NCI-H1092 (cell line): ENCODE data around the gene CFH.
"Not testable (repeated sequence)": the region's sequence is repeated elsewhere in the genome, so short reads cannot be mapped to it uniquely, and the experiment has no call there.

Source experiments
- DNase-seq: peaks from one replicate; lab custom pipeline; 2025; lab: John Stamatoyannopoulos, UW

CFH gene

DNA sequence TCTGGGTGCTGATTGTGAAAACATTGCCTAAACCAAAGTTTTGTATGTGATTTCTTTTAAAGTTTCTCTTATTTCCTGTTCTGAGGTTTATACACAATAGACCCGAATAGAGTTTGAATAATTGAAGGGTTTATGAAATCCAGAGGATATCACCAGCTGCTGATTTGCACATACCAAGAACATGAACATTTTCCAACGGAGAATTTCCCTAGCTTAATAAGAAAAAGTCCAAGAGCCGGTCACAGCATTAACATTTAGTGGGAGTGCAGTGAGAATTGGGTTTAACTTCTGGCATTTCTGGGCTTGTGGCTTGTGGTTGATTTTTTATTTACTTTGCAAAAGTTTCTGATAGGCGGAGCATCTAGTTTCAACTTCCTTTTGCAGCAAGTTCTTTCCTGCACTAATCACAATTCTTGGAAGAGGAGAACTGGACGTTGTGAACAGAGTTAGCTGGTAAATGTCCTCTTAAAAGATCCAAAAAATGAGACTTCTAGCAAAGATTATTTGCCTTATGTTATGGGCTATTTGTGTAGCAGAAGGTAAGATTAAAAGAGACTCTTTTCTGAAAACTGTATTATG, at the start of gene CFH:
TSS of gene CFH (plus strand) at position 407 of the 579 bp plus-strand sequence. CDS start at position 482, 75 bp downstream.
- DNase-seq: no peak

DNA sequence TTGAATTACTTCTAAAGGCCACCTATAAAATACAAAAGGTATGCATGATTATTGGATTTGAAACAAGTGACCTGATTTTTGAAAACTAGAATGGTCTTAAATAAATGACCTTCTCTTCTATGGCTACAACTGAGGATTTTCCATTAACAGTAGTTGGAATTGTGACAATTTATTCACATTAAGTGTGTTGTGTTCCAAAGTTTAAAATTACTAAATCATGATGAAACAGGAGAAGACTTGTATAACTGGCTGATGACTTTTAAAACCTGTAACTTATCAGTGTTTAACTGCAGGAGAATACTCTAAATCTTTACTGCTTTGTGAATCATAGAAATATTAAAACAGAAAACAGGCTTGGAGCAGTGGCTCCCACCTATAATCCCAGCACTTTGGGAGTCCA, 48.2 kb upstream of the CFH start:
- DNase-seq: no peak

DNA sequence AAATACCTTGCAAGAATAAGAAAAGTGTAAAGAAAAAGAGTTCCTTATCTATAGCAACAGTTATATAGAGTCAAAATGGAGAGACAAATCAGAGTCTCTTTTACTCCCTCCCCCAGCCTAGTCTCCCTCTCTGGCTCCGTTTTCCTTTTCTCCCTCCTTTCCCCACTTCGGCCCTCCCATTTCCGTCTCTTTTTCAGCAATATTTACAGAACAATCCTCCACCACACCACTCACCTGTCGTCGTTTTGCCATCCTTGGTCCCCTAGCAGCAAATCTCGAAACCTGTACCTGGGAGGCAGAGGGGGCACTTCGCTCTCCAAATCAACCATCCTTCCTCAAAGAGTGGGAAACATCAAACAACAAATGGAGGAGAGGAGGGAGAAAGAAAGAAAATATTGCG, 43.9 kb upstream of the CFH start:
- no peak for DNase-seq

DNA sequence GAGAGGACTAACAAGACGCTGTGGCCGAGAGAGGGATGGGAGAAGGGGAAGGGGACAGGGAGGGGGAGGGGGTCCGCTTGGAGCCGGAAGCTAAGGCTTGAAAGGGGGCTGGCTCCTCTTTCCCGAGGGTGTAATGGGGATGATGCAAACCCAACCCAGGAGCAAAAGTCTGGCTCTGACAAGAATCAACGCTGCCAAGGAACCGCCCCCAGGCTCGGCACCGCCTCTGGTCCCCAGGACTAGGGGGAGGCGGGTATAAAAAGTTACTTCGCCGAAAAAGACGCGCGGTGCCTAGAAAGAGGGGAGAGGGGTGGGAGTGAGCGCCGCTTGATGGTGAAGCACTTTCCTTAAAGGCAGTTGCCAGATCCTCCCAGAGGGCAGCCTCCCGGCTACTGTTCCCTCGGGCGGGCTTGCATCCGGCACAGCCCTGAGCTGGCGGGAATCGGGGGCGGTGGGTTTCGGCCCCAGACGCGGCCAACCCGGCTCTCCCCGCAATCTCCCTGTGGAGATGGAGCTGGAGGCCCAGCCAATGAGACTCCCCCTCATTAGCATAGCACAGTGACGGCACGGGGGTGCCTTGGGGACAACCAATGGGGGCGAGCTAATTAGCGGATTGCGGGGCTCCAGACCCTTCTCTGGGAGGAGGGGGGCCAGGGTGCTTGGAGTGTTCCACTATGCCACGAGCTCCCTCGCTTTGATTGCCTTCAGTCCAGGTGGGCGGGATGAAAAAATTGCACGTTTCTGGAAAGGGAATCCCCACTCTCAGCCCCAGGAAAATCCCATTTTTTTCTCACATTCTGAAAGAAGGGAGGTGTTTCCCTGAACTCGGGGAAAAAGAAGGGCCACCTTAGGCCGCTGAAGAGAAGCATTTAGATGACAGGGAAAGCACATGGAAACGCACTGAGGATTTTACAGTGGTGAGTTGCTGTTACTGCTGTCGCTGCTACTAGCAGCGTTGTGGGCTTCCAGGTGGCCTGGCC, 43.2 kb upstream of the CFH start, which contains the start of gene KCNT2:
TSS of gene KCNT2 (minus strand) at position 51 of the 980 bp plus-strand sequence. CDS start 131 bp downstream, outside the sequence.
- DNase-seq: peak; percentile 98

DNA sequence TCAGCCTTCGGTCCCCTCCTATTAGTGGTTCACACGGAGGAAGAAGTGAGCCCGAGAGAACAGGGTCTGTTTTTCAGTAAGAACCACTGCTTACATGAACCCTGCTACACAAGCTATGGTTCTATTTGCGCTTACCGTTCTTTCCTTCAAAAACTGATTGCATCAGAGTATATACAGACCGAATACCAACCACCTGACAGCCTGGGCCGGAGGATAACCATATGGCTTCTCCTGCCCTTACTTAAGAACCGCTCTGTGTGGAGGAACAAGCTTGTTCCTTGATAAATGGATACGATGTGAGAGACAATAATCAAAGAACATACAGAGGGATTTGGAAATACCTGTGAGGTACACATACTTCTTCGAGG, 42.5 kb upstream of the CFH start:
- no peak for DNase-seq

DNA sequence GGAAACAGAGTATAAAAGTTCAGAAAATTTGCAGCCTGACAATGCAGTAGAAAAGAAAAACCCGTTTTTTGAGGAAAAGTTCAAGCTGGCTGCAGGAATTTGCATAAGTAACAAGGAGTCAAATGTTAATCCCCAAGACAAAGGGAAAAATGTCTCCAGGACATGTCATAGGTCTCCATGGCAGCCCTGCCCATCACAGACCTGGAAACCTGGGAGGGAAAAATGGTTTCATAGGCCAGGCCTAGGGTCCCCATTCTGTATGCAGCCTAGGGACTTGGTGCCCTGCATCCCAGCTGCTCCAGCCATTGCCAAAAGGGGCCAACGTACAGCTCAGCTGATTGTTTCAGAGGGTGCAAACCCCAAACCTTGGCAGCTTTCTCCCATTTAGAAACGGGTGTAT, 40.0 kb upstream of the CFH start:
- no peak for DNase-seq

DNA sequence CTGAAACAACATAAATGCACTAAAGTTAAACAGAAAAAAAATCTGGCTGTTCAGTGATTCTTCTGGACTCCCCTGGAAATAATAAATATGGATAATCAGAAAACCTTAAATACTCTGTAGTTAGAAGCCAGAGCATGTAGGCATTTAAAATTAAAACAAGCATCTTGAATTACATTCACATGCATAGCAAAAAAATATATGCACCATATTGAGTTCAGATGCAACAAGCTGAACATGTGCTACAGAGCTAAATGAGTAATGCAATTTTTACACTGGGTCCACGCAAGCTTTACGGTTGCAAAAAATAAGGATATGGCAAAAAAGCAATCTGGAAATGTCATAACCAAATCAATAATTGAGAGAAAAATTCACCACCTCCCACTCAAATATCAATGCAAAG, 32.1 kb upstream of the CFH start:
- DNase-seq: no peak

DNA sequence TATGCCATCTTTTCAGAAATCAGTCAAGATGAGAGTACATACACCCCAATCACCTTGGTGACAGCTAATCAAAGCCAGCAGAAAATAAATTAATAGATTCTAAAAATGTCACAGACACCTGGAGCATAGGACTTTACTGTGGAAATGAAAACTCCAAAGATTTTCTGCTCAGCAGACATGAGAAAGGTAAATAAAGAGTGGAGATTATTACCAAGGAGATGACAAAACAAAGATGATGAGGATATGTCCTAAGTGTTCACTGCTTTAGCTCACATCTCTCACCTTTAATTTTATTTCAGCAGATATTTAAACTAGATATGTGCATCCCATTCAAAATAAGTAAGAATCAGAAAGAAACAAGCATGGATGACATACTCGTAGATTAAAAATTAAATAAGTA, 28.8 kb upstream of the CFH start:
- DNase-seq: no peak

DNA sequence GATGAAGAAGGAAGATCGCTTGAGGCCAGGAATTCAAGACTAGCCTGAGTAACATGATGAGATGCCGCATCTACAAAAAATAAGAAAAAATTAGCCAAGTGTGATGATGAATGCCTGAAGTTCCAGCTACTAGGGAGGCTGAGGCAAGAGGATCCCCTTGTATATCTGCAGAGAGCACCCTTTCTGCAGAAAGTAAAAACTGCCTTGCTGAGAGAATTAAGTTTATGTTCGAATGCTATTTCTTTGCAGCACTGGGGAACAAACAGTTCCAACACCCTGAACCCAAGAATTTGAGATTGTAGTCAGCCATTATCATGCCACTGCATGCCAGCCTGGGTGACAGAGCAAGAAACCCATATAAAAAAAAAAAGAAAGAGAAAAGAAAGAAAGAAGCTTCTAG, 23.0 kb upstream of the CFH start:
- DNase-seq: no peak

DNA sequence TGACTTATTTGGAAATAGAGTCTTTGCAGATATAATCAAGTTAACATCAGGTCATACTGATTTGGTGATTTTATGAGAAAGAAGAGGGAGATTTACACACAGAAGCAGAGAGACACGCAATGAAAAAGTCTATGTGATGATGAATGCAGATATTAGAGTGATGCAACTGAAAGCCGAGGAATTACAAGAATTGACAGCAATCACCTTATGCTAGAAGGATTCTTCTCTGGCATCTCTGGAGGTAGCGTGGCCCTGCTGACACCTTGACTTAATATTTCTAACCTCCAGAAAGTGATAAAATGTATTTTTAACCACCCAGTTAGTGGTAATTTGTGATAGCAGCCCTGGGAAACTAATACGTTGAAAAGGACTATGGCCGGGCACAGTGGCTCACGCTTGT, 14.2 kb upstream of the CFH start:
- DNase-seq: no peak

DNA sequence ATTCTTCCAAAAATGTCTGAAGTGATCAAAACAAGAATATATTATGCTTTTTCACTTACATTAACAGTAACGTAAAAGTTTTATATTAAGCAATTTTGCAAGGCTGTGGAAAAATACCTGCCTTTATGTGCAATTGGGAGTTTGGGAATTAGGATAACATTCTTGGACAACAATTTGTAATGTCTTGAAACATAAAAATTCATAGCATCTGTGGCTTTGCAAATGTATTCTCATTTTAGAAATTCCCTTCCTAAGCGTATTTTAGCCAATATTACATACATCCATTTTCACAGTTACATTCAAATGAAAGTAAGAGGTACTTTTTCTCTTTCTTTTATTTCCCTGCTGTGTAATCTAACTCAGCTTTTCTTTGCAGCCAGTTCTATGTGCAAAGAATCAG, 13.4 kb upstream of the CFH start:
- no peak for DNase-seq

DNA sequence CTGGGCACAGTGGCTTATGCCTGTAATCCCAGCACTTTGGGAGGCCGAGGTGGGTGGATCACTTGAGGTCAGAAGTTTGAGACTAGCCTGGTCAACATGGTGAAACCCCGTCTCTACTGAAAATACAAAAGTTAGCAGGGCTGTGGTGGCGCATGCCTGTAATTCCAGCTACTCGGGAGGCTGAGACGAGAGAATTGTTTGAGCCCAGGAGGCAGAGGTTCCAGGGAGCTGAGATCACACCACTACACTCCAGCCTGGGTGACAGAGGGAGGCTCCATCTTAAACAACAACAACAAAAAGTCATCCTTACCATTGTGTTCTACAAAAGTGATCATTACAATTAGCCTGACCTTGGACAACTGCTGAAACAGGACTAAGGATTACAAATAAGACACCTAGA, 12.6 kb upstream of the CFH start:
- DNase-seq: not testable (repeated sequence)

DNA sequence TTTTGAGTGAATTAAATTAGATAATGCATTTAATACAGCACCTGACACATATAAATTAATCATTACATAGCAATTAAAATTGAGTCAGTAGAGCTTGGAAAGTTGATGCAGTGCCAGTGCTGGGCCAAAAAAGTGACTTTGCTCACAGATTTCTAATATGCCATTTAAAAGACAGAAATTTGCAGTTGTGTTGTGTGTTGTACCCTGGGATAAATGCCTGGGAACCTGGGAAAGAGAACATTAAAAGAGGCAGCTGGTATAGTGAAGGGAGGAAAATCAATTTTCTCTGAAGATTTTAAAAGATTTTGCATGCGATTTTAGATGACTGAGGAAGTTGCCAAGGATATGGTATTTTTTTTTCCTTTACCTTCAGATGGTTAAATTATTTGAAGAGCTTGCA, 10.9 kb upstream of the CFH start:
- DNase-seq: no peak

DNA sequence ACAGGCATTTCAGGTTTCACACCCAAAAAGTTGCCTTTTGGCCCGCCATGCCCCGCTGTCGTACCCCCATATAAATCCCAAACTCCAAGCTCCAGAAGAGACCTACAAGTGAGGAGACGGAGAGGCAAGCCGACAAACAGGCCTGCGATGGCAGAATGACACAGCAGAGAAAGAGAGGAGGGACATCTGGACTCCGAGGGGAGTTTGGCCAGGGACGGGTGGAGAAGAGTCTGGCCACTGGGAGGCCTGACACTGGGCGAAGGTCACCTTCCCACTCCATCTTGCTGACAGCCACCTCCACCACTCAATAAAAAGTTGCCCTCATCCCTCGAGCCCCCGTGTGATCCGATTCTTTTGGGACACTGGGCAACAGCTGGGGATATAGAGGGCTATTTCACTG, 1.9 kb upstream of the CFH start:
- DNase-seq: no peak

DNA sequence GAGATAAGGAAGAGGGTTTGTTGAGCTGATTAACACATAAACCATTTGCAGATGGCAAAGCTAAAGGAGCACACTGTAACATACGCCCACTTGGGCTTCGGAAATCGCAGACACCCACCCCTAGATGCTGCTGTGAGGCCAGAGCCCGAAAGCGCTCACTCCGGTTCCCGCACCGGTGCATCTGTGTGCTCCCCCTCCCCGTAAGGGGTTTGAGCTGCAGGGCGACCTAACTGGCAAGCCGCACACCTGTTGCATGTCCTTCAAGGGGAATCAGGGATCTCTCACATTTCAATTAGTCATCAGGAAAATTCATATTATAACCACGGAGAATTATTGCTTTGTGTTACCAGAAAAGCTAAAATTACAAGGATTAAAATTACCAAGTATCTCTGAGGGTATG, 1.4 kb upstream of the CFH start:
- no peak for DNase-seq

DNA sequence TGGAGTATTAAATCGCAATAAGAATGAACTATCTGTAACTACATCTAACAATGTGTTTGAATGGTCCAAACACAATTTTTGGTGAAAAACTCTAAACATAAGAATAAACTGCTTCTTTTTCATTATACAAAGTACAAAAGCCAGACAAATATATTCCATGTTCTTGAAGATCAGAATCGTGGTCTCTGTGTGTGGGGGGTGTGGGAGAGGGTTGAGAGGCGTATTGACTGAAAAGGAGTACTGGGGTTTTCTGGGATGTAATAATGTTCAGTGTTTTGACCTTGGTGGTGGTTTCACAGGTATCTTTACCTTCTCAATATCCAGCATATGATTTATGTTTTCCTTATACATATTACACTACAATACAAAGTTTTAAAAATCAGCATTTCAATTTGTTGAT, 764 bp upstream of the CFH start:
- no peak for DNase-seq

DNA sequence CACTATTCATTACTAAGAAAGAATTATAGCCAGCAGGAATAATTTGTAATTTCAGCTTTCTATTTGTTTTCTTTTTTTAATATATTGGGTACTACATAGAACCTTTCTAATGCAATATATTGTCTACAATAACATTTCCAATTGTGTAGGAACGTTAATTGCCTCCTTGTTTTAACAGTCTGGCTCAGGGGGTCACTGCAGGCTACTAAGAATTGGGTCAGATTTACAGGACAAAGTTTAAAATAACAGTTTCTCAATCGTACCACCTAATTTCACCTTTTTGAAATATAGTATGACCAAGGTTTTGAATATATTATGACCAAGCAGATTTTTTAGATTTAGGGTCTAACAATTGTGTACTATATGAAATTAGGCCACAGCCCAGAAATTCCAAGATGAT, 2.4 kb downstream of the CFH start:
- no peak for DNase-seq

DNA sequence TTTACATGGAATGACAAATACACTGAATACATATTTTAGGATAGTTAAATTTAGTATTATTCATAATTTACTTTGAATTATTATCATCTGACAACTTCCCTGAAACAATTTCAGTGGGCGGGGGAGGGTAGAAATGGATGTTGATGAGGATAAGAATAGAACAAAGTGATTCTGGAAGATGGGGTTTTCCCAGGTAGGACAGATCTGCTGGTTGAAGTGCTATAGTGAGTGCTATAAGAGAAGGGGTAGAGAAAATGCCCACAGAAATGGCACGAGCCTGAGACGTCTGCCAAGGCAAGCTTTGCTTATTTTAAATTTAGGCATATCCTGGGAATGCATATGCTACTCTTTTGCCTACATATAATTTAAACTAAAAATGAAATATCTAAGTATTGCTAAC, 3.2 kb downstream of the CFH start:
- no peak for DNase-seq

DNA sequence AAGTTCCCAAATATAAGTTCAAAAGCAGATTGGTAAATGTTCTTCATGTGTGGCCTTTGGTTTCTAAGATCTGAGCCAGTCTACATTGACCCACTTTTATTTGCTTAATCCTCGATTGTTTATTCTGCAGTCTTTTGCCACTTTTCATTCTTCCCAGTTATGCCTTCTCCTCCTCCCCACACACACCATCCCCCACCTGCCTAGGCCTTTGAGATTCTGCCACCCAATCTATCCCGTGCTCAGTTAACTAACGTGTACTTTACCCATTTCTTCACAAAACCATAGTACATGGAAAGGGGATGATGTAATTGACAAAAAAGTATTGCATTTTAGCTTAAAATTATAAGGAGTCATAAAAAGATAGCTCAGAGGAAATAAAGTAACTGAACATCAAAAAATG, 3.7 kb downstream of the CFH start:
- DNase-seq: no peak

DNA sequence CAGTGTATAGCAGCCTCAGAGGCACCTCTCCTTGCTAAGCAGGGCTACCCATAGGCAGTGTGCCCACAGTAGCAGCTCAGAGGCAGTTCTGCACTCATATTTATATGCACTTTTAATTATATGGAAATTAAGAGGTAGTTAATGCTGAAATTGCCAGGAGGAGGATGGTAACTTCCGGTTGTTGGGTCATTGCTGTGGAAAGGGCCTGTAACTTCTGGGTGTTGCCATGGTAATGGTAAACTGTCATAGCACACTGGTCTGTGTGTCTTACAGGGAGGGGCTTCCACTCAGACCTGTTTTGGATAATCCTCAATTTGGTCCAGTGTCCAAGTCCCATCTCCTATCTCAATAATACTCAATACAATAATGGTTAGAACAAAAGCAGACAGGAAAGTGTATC, 7.6 kb downstream of the CFH start:
- DNase-seq: no peak

DNA sequence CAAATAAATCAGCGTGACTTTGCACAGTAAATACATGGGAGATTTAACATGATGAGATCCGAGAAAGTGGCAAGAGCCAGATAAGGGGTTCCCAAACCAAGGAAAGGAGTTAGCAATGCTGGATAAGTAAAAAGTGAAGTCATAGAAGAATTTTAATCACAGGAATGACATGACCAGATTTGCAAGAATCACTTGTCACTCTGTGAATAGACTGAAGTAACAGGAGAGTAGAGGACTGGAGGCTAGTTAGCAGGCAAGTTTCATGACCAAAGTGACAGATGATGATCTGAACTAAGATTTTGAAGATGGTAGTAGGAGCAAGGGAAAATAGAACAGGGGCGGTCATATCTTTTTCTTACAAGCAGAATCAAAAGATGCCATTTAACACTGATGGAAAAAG, 8.4 kb downstream of the CFH start:
- no peak for DNase-seq

DNA sequence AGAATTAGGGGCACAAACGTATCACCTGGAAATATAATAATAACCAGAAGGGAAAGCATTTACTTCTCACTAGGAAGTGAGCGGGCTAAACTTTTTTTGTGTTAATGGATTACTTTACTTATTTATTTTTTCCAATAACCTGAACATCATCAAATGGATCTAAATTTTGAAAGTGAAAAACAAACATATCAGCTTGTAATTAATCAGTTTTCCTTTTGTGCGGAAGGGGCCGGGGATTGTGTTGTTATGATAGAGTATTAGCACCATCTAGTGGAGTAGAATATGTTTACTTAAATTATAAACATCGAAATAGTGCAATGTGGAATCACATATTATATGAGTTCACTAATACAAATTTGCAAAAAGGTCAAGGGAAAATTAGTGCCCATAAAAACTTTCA, 9.0 kb downstream of the CFH start:
- DNase-seq: peak; percentile 7

DNA sequence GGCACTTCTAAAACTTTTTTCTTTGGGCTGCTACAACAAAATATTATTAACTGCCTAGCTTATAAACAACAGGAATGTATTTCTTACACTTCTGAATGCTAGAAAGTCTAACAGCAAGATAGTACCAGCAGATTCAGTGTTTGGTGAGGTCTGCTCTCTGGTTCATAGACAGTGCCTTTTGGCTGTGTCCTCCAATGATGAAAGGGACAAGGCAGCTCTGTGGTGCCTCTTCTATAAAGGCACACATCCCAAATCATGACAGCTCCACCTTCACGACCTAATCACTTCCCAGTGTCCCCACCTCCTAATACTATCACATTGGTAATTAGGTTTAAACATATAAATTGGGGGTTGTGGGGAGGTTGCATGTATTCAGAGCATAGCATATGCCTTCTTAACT, 9.5 kb downstream of the CFH start:
- DNase-seq: no peak

DNA sequence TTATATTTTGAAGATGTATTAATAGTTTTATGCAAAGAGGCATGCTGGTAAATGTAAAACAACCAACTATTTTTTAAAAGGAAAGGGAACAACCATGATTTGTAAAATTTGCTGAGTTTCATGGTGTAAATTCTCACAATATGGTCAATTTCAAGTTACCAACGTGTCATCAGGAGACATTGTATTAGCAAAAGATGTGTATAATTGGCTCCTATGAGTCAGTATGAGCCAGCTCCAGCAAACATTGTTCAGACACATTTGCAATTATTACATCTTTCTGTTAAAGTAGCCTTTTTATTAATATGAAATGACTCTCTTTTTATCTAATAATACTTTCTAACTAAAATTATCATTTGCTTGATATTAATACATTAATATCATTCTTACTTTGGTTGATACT, 15.3 kb downstream of the CFH start:
- no peak for DNase-seq
